ENCODE measurements around the gene RSL24D1.

DNA sequence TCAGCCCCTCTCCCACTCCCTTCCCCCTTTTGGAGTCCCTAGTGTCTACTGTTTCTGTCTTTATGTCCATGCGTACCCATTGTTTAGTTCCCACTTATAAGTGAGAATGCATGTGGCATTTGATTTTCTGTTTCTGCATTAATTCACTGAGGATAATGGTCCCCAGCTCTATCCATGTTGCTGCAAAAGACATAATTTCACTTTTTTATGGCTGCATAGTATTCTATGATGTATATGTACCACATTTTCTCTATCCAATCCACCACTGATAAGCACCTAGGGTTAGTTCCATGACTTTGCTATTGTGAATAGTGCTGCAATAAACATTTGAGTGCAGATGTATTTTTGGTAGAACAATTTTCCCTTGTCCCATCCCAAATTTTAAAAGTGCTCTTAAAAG is 34.2 kb upstream of the RSL24D1 start:
- TF ChIP-seq, protein P1, sequence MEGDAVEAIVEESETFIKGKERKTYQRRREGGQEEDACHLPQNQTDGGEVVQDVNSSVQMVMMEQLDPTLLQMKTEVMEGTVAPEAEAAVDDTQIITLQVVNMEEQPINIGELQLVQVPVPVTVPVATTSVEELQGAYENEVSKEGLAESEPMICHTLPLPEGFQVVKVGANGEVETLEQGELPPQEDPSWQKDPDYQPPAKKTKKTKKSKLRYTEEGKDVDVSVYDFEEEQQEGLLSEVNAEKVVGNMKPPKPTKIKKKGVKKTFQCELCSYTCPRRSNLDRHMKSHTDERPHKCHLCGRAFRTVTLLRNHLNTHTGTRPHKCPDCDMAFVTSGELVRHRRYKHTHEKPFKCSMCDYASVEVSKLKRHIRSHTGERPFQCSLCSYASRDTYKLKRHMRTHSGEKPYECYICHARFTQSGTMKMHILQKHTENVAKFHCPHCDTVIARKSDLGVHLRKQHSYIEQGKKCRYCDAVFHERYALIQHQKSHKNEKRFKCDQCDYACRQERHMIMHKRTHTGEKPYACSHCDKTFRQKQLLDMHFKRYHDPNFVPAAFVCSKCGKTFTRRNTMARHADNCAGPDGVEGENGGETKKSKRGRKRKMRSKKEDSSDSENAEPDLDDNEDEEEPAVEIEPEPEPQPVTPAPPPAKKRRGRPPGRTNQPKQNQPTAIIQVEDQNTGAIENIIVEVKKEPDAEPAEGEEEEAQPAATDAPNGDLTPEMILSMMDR (IDR thresholded peaks at IDR 0.05): no peak
- TF ChIP-seq POLR2A (IDR thresholded peaks at IDR 0.05): no peak
